ENCODE measurements around the gene ARHGAP15. TPM values are rescaled to one million over a fixed set of nuclear protein-coding genes. Genes with fewer than 3 reads are reported as not detected.

ARHGAP15 gene
- total and polyA plus RNA-seq, 2 donors from 2014 or later, result 5.7 to 23.1 TPM

DNA sequence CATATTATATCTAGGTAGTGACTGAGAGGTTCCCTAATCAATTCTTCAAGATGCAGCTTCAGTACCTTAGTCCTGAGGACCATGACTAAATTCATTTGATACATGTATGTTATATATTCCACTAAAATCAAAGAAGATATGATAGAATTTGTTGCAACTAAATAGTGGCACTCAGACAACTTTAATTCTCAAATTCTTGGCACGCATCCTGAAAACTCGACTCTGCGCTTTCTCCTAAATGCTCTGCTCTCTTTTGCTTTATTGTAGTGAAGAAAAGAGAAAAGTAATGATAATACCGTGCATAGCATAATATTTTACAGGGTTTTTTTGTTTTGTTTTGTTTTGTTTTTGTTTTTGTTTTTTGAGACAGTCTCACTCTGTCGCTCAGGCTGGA is 475.3 kb downstream of the ARHGAP15 start:
- intact Hi-C loops (cut with DNase I), result no loop called here
- Histone ChIP-seq H3K27ac (ENCODE audit: low read depth in 2 of 2, low read length in 2 of 2) (no peak overlapping the region), H3K4me1 (ENCODE audit: control insufficient read depth in 2 of 3, insufficient read depth in 2 of 3, low read depth in 1 of 3, low read length in 3 of 3) (peaks cover 0 to 6% (median 0%) of the 10 kb centered on the region in 3 donors), H3K36me3 (ENCODE audit: control insufficient read depth in 2 of 3, insufficient read depth in 3 of 3, low read length in 3 of 3) (no peaks in the 10 kb centered on the region), H3K27me3 (ENCODE audit: control insufficient read depth, insufficient read depth, low read length) (no peaks in the 10 kb centered on the region), H3K4me3 (ENCODE audit: low read length in 3 of 3) (no peak overlapping the region), H3K9ac (ENCODE audit: low read length in 3 of 3) (no peak overlapping the region), H3K9me3 (ENCODE audit: control insufficient read depth in 2 of 3, insufficient read depth in 1 of 3, low read length in 3 of 3) (no peaks in the 10 kb centered on the region)
- DNase-seq (peak in 2 of 5 donors; percentile 16 to 30), FAIRE-seq (no peak)
- TF ChIP-seq, protein P1, sequence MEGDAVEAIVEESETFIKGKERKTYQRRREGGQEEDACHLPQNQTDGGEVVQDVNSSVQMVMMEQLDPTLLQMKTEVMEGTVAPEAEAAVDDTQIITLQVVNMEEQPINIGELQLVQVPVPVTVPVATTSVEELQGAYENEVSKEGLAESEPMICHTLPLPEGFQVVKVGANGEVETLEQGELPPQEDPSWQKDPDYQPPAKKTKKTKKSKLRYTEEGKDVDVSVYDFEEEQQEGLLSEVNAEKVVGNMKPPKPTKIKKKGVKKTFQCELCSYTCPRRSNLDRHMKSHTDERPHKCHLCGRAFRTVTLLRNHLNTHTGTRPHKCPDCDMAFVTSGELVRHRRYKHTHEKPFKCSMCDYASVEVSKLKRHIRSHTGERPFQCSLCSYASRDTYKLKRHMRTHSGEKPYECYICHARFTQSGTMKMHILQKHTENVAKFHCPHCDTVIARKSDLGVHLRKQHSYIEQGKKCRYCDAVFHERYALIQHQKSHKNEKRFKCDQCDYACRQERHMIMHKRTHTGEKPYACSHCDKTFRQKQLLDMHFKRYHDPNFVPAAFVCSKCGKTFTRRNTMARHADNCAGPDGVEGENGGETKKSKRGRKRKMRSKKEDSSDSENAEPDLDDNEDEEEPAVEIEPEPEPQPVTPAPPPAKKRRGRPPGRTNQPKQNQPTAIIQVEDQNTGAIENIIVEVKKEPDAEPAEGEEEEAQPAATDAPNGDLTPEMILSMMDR (IDR thresholded peaks at IDR 0.05; ENCODE audit: borderline replicate concordance, extremely low read depth, insufficient read depth), result no peak

DNA sequence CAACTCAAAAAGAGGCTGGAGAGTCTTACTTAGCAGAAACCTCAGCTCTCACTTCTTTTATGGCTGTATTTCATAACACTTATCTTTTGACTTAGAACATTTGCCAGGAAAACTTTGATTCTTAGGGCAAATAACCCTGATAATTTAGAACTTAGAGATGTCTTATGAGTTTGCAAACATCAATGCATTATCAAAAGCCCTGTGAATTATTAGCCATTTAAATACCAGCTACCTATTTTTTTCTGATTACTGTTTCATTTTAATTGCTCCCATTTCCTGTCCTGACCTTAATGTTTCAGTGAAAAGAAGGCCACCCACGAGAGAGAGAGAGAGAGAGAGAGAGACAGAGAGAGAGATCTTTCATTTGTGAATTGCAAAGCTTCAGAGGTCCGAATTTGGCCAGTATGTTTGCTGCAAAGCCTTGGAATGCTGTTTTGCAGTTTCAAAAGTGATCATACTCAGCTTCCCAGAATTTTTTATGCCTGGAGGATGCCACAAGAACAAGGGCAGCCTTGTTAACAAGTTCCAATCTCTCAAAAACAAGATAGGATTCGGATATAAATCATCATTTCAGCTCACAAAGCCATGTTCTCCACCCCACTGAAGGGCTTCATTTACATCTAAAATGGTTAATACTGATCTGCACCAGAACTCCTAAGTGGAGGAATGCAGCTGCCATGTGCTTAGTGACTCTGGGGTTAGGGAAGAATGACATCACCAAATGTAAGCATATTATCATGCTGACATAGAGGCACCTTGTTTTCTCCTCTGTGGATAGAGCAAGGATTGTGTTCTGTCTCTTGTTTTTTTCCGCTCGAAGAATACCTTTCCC is 478.2 kb downstream of the ARHGAP15 start:
- Histone ChIP-seq H3K4me3 (ENCODE audit: low read length in 3 of 3) (no peak overlapping the region), H3K4me1 (ENCODE audit: control insufficient read depth in 2 of 3, insufficient read depth in 2 of 3, low read depth in 1 of 3, low read length in 3 of 3) (peaks cover 0 to 6% (median 0%) of the 10 kb centered on the region in 3 donors), H3K27ac (ENCODE audit: low read depth in 2 of 2, low read length in 2 of 2) (no peak overlapping the region), H3K9me3 (ENCODE audit: control insufficient read depth in 2 of 3, insufficient read depth in 1 of 3, low read length in 3 of 3) (no peaks in the 10 kb centered on the region), H3K36me3 (ENCODE audit: control insufficient read depth in 2 of 3, insufficient read depth in 3 of 3, low read length in 3 of 3) (no peaks in the 10 kb centered on the region), H3K27me3 (ENCODE audit: control insufficient read depth, insufficient read depth, low read length) (no peaks in the 10 kb centered on the region), H3K9ac (ENCODE audit: low read length in 3 of 3) (no peak overlapping the region)
- intact Hi-C loops (cut with DNase I), result no loop called here
- TF ChIP-seq, protein P1 (IDR thresholded peaks at IDR 0.05; ENCODE audit: borderline replicate concordance, extremely low read depth, insufficient read depth), result no peak
- FAIRE-seq (no peak), DNase-seq (peak in 2 of 5 donors; percentile 35 to 69)

DNA sequence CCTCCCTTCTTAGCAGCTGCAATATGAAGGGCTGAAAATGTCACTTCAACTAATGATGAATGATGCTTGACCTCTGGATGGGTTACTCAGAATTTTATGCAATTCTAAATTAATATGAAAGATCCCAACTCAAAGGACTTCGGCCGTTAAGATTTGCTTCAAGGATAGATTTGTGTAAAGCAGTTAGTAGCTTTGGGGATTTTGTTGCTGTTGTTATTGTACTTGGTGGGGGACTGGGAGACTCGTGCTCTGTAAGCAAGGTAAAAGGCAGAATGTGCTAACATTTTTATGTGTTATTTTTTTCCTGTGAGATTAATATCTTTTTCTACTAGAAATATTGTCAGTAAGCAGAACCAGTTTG is 478.8 kb downstream of the ARHGAP15 start:
- intact Hi-C loops (cut with DNase I), result no loop called here
- Histone ChIP-seq H3K4me3 (ENCODE audit: low read length in 3 of 3) (no peak overlapping the region), H3K9ac (ENCODE audit: low read length in 3 of 3) (no peak overlapping the region), H3K27ac (ENCODE audit: low read depth in 2 of 2, low read length in 2 of 2) (no peak overlapping the region), H3K9me3 (ENCODE audit: control insufficient read depth in 2 of 3, insufficient read depth in 1 of 3, low read length in 3 of 3) (no peaks in the 10 kb centered on the region), H3K27me3 (ENCODE audit: control insufficient read depth, insufficient read depth, low read length) (no peaks in the 10 kb centered on the region), H3K4me1 (ENCODE audit: control insufficient read depth in 2 of 3, insufficient read depth in 2 of 3, low read depth in 1 of 3, low read length in 3 of 3) (peaks cover 0 to 6% (median 0%) of the 10 kb centered on the region in 3 donors), H3K36me3 (ENCODE audit: control insufficient read depth in 2 of 3, insufficient read depth in 3 of 3, low read length in 3 of 3) (no peaks in the 10 kb centered on the region)
- FAIRE-seq, result no peak
- TF ChIP-seq, protein P1 (IDR thresholded peaks at IDR 0.05; ENCODE audit: borderline replicate concordance, extremely low read depth, insufficient read depth), result no peak
- DNase-seq, result peak in 1 of 5 donors; percentile 32

Measured in kidney (tissue), 14 donors.